GM23338 (cell line): Measurements from ENCODE around the gene IL1R1. TPM values are rescaled to one million over a fixed set of nuclear protein-coding genes. Genes with fewer than 3 reads are reported as not detected.

Experiments
- ATAC-seq: fragments of 200-7000 bp; cut with Tn5 transposase; 3 replicates; pipeline ENCODE4 v1.9.1; 2020
- DNase-seq: peaks from one replicate; pipeline ENCODE4 v3.0.0-alpha.2; 2015; ENCODE audit warnings: low spot score
- H2AFZ ChIP-seq: fragments of 200-600 bp; sonication (generic); 2 replicates; pipeline ENCODE4 v1.8.0; 2016; ENCODE audit warnings: antibody characterized with exemption, mild to moderate bottlenecking, moderate library complexity
- H3F3A ChIP-seq: fragments of 200-600 bp; sonication (generic); replicated peaks from 2 replicates; pipeline ENCODE4 v1.8.0; 2017; ENCODE audit warnings: antibody characterized with exemption, mixed run types, low read depth
- H3K27ac ChIP-seq: fragments of 200-600 bp; sonication (generic); 2 replicates; pipeline ENCODE4 v1.6.1; 2016; ENCODE audit warnings: low read depth
- H3K27me3 ChIP-seq: fragments of 200-600 bp; sonication (generic); 2 replicates; pipeline ENCODE4 v1.8.0; 2016; ENCODE audit warnings: mild to moderate bottlenecking, mixed run types, moderate library complexity; ENCODE audit not compliant: insufficient read depth
- H3K36me3 ChIP-seq: fragments of 200-600 bp; sonication (generic); 2 replicates; pipeline ENCODE4 v1.8.0; 2016; ENCODE audit warnings: mild to moderate bottlenecking; ENCODE audit not compliant: insufficient read depth
- H3K4me1 ChIP-seq: fragments of 200-600 bp; sonication (generic); 2 replicates; pipeline ENCODE4 v1.8.0; 2016; ENCODE audit warnings: mild to moderate bottlenecking, moderate library complexity; ENCODE audit not compliant: insufficient read depth
- H3K4me2 ChIP-seq: fragments of 200-600 bp; sonication (generic); 2 replicates; pipeline ENCODE4 v1.7.1; 2017; ENCODE audit warnings: mixed run types
- H3K4me3 ChIP-seq: fragments of 200-600 bp; sonication (generic); 2 replicates; pipeline ENCODE4 v1.6.1; 2016; ENCODE audit warnings: mixed run types
- H3K79me2 ChIP-seq: fragments of 200-600 bp; sonication (generic); replicated peaks from 2 replicates; pipeline ENCODE4 v1.8.0; 2017; ENCODE audit warnings: mild to moderate bottlenecking; ENCODE audit not compliant: insufficient read depth
- H3K9me2 ChIP-seq: fragments of 200-600 bp; sonication (generic); 2 replicates; pipeline ENCODE4 v1.8.0; 2017; ENCODE audit not compliant: insufficient read depth
- H4K20me1 ChIP-seq: fragments of 200-600 bp; sonication (generic); replicated peaks from 2 replicates; pipeline ENCODE4 v1.8.0; 2017; ENCODE audit warnings: mild to moderate bottlenecking; ENCODE audit not compliant: insufficient read depth
- H3K27ac Mint-ChIP-seq: 2 replicates; pipeline ENCODE4 v1.8.0; 2020; ENCODE audit warnings: inconsistent platforms, mild to moderate bottlenecking, moderate library complexity, mixed read lengths
- H3K27me3 Mint-ChIP-seq: 3 replicates; pipeline ENCODE4 v1.8.0; 2022; ENCODE audit warnings: low read depth, mild to moderate bottlenecking, moderate library complexity, mixed read lengths, inconsistent platforms; ENCODE audit not compliant: insufficient read depth, poor library complexity
- H3K36me3 Mint-ChIP-seq: 3 replicates; pipeline ENCODE4 v1.8.0; 2021; ENCODE audit warnings: low read depth, mild to moderate bottlenecking, inconsistent platforms, moderate library complexity, mixed read lengths
- H3K4me1 Mint-ChIP-seq: 3 replicates; pipeline ENCODE4 v1.8.0; 2020; ENCODE audit warnings: mild to moderate bottlenecking, inconsistent platforms, mixed read lengths
- H3K4me3 Mint-ChIP-seq: 3 replicates; pipeline ENCODE4 v1.8.0; 2021; ENCODE audit warnings: moderate library complexity, mild to moderate bottlenecking, inconsistent platforms, mixed read lengths
- H3K9me3 Mint-ChIP-seq: 3 replicates; pipeline ENCODE4 v1.8.0; 2020; ENCODE audit warnings: moderate library complexity, mild to moderate bottlenecking, inconsistent platforms, mixed read lengths
- CREB1 ChIP-seq: fragments of 250-450 bp; sonication (Bioruptor Pico); IDR thresholded peaks from 2 replicates; pipeline ENCODE4 v1.5.0; 2020; ENCODE audit warnings: low read depth, mild to moderate bottlenecking, moderate library complexity
- CTCF ChIP-seq, 2 experiments: fragments of 200-600 bp in 1 of 2; sonication (generic) in 1 of 2; conservative IDR thresholded peaks; 2 replicates each; pipeline versions ENCODE4 v1.5.1 to v1.6.1; 2016 to 2017; ENCODE audit warnings: antibody characterized with exemption in 2 of 2, low read depth in 2 of 2, mild to moderate bottlenecking in 2 of 2, moderate library complexity in 1 of 2
- EZH2 ChIP-seq: fragments of 200-600 bp; sonication (generic); IDR thresholded peaks from one replicate; pipeline ENCODE4 v1.8.0; 2017; ENCODE audit warnings: antibody characterized with exemption, mild to moderate bottlenecking, low read depth; ENCODE audit not compliant: unreplicated experiment
- JUNB ChIP-seq: IDR thresholded peaks from one replicate; pipeline ENCODE4 v1.6.1; 2016; ENCODE audit warnings: antibody characterized with exemption; ENCODE audit not compliant: unreplicated experiment
- POLR2AphosphoS5 ChIP-seq: IDR thresholded peaks from 2 replicates; pipeline ENCODE4 v1.6.1; 2016; ENCODE audit warnings: antibody characterized with exemption, low read depth
- STAT1 ChIP-seq: IDR thresholded peaks from one replicate; pipeline ENCODE4 v1.6.1; 2016; ENCODE audit warnings: antibody characterized with exemption; ENCODE audit not compliant: unreplicated experiment
- ZNF114 ChIP-seq: fragments of 250-450 bp; sonication (Bioruptor Pico); IDR thresholded peaks from 2 replicates; pipeline ENCODE4 v1.5.0; 2020; ENCODE audit warnings: mild to moderate bottlenecking, moderate library complexity
- ZNF331 ChIP-seq: fragments of 250-450 bp; sonication (Bioruptor Pico); IDR thresholded peaks from 2 replicates; pipeline ENCODE4 v1.5.0; 2020; ENCODE audit warnings: low read depth, mild to moderate bottlenecking, moderate library complexity
- ZNF462 ChIP-seq: fragments of 250-450 bp; sonication (Bioruptor Pico); IDR thresholded peaks from 2 replicates; pipeline ENCODE4 v1.5.0; 2020; ENCODE audit warnings: mild to moderate bottlenecking, moderate library complexity
- polyA plus RNA-seq: library from polyadenylated mRNA; unstranded; fragments of >200 nt; fragmentation: Nextera tagmentation; extraction: Ambion mirVana; gene quantifications from 2 replicates; pipeline ENCODE4 v1.2.1, GENCODE V29; 2016
- total RNA-seq: library from RNA; depleted of rRNA; stranded (reverse); fragments of >200 nt; shearing (Covaris generic); gene quantifications from 2 replicates; pipeline ENCODE4 v1.2.3, GENCODE V29; 2014

IL1R1 gene
- total and polyA plus RNA-seq, 2 experiments from 2014 or later, result 0.17 TPM; not detected in 1

GRCh38 chr2:102094917-102095316 lies 47.6 kb upstream of the IL1R1 start (continued):
- TF ChIP-seq ZNF331 (CRISPR knock-in tag), result no peak

GRCh38 chr2:102096103-102096502 lies 46.4 kb upstream of the IL1R1 start:
- Histone ChIP-seq H3K4me2 (no peak overlapping the region), H3K4me3 (no peak overlapping the region), H3K27me3 (no peaks in the 10 kb centered on the region), H2AFZ (no peak overlapping the region), H4K20me1 (no peaks in the 10 kb centered on the region), H3K79me2 (no peaks in the 10 kb centered on the region), H3K4me1 (no peaks in the 10 kb centered on the region), H3K27ac (no peak overlapping the region), H3K9me2 (peaks cover 9% of the 10 kb centered on the region; the same call in 1 of the 2 replicates), H3F3A (no peaks in the 10 kb centered on the region), H3K36me3 (no peaks in the 10 kb centered on the region)
- DNase-seq (no peak), ATAC-seq (no peak)
- H3K36me3 Mint-ChIP-seq, result no peaks in the 10 kb centered on the region
- no peak for TF ChIP-seq CTCF (conservative IDR thresholded peaks at IDR 0.05; ENCODE audit: low read depth in 2 of 2)
- H3K27ac Mint-ChIP-seq, result no peak overlapping the region
- no peaks in the 10 kb centered on the region; the same call in 2 of the 3 replicates for H3K9me3 Mint-ChIP-seq
- H3K4me3 Mint-ChIP-seq, result no peak overlapping the region
- H3K4me1 Mint-ChIP-seq, result peaks cover 7% of the 10 kb centered on the region
- H3K27me3 Mint-ChIP-seq, result peaks cover 2% of the 10 kb centered on the region

- ATAC-seq (no peak), DNase-seq (no peak)
- Histone ChIP-seq H3K27ac (no peak overlapping the region), H3F3A (no peaks in the 10 kb centered on the region), H2AFZ (no peak overlapping the region), H4K20me1 (no peaks in the 10 kb centered on the region), H3K27me3 (no peaks in the 10 kb centered on the region), H3K79me2 (no peaks in the 10 kb centered on the region), H3K36me3 (no peaks in the 10 kb centered on the region), H3K9me2 (peaks cover 9% of the 10 kb centered on the region; the same call in 1 of the 2 replicates), H3K4me2 (no peak overlapping the region), H3K4me3 (no peak overlapping the region), H3K4me1 (no peaks in the 10 kb centered on the region)
- H3K27ac Mint-ChIP-seq, result no peak overlapping the region
- no peaks in the 10 kb centered on the region for H3K36me3 Mint-ChIP-seq
- H3K4me1 Mint-ChIP-seq, result no peaks in the 10 kb centered on the region
- H3K27me3 Mint-ChIP-seq, result peaks cover 4% of the 10 kb centered on the region
- peaks cover 3% of the 10 kb centered on the region; the same call in 1 of the 3 replicates for H3K9me3 Mint-ChIP-seq
- H3K4me3 Mint-ChIP-seq, result no peak overlapping the region
- TF ChIP-seq CREB1 (no peak), ZNF114 (CRISPR knock-in tag) (no peak), EZH2 (no peak), JUNB (no peak), POLR2AphosphoS5 (no peak), ZNF331 (CRISPR knock-in tag) (no peak), STAT1 (no peak), CTCF (conservative IDR thresholded peaks at IDR 0.05; ENCODE audit: low read depth in 2 of 2) (no peak), ZNF462 (CRISPR knock-in tag) (no peak)
Measured at GRCh38 chr2:102098756-102099155, 43.8 kb upstream of the IL1R1 start.
